Upper lobe of left lung (tissue), 6 donors: ENCODE results near the gene TIMM23. TPM values are rescaled to one million over a fixed set of nuclear protein-coding genes. Genes with fewer than 3 reads are reported as not detected.
A peak's percentile ranks its signal among the peaks of the same experiment; 100 is the strongest.

Experiments
- ATAC-seq, 2 donors: fragments of 200-7000 bp; cut with Tn5 transposase; one replicate each; pipeline ENCODE4 v1.9.1; 2022; ENCODE audit warnings: mild to moderate bottlenecking in 2 of 2, moderate library complexity in 2 of 2; ENCODE audit not compliant: low FRiP score in 2 of 2
- DNase-seq, 2 donors: peaks; one replicate each; pipeline ENCODE4 v3.0.0-alpha.2; 2019 to 2020
- H3K27ac ChIP-seq, 4 donors: fragments of 200-600 bp; sonication (generic); one replicate each; pipeline ENCODE4 v1.5.1; 2016 to 2019
- H3K27me3 ChIP-seq, 4 donors: fragments of 200-600 bp; sonication (generic); one replicate each; pipeline ENCODE4 v1.5.1; 2017 to 2019
- H3K36me3 ChIP-seq, 4 donors: fragments of 200-600 bp; sonication (generic); one replicate each; pipeline ENCODE4 v1.5.1; 2016 to 2019
- H3K4me1 ChIP-seq, 4 donors: fragments of 200-600 bp; sonication (generic); one replicate each; pipeline ENCODE4 v1.5.1; 2018 to 2019
- H3K4me3 ChIP-seq, 4 donors: fragments of 200-600 bp; sonication (generic); one replicate each; pipeline ENCODE4 v1.5.1; 2017 to 2019; ENCODE audit warnings: mild to moderate bottlenecking in 2 of 4, moderate library complexity in 1 of 4
- H3K9me3 ChIP-seq, 4 donors: fragments of 200-600 bp; sonication (generic); one replicate each; pipeline ENCODE4 v1.5.1; 2018 to 2019
- CTCF ChIP-seq, 6 experiments: fragments of 450-650 bp in 4 of 6; fragments of 200-600 bp in 2 of 6; sonication (generic) in 2 of 6; IDR thresholded peaks; one replicate each; pipeline ENCODE4 v1.5.1; 2016 to 2019; ENCODE audit warnings: antibody characterized with exemption in 6 of 6
- EP300 ChIP-seq, 4 donors: sonication (generic); formaldehyde crosslinking; IDR thresholded peaks; one replicate each; pipeline ENCODE4 v1.5.1; 2017; ENCODE audit warnings: antibody characterized with exemption in 4 of 4, control low read depth in 2 of 4
- POLR2A ChIP-seq, 4 donors: fragments of 450-650 bp; IDR thresholded peaks; one replicate each; pipeline ENCODE4 v1.5.1; 2016 to 2017; ENCODE audit warnings: antibody characterized with exemption in 4 of 4, mild to moderate bottlenecking in 2 of 4
- POLR2AphosphoS5 ChIP-seq, 2 donors: sonication (generic); formaldehyde crosslinking; IDR thresholded peaks; one replicate each; pipeline ENCODE4 v1.5.1; 2017; ENCODE audit warnings: antibody characterized with exemption in 2 of 2
- WGBS, 2 donors: methylation state at CpG; one replicate each; pipeline ENCODE4 v1.1.5; 2017 to 2018; 5-methylcytosine and 5-hydroxymethylcytosine counted together
- total RNA-seq, 6 donors: library from RNA; depleted of rRNA in 4 of 6; stranded (reverse); fragments of >200 nt in 4 of 6; gene quantifications; one replicate each; pipeline versions ENCODE4 v1.1.0 to v1.2.1, GENCODE V29; 2016 to 2021
- donor health status: DM: no; HTN: no; CAD: no; lungs with moderate emphysema.
- donor health status: DM: no; HTN: yes; CAD: no; lungs with severe emphysema.

Gene TIMM23
- total RNA-seq, 6 donors from 2014 or later, result 15.8 to 57.6 (median 36.1) TPM

- TF ChIP-seq POLR2AphosphoS5 (IDR thresholded peaks at IDR 0.05) (no peak), EP300 (IDR thresholded peaks at IDR 0.05) (no peak), CTCF (IDR thresholded peaks at IDR 0.05) (no peak), POLR2A (IDR thresholded peaks at IDR 0.05) (no peak)
- H3K36me3 ChIP-seq, result peaks cover 12 to 37% (median 20%) of the 10 kb centered on the region in 4 donors
- no peaks in the 10 kb centered on the region for H3K9me3 ChIP-seq
- WGBS, 2 donors, result 75 to 84% methylated on average over 2 of the region's 2 CpGs
- DNase-seq, result no peak
- H3K4me3 ChIP-seq, result no peak overlapping the region
- H3K4me1 ChIP-seq, result peaks cover 38 to 61% (median 50%) of the 10 kb centered on the region in 4 donors
- H3K27me3 ChIP-seq, result no peaks in the 10 kb centered on the region
- ATAC-seq, result no peak
- peak overlapping the region; percentile 50 to 94 (median 84) for H3K27ac ChIP-seq
Measured at GRCh38 chr10:46017733-46018132, 45.4 kb downstream of the TIMM23 start.

- peaks cover 40 to 69% (median 52%) of the 10 kb centered on the region in 4 donors for H3K4me1 ChIP-seq
- H3K27ac ChIP-seq, result peak overlapping the region; percentile 50 to 94 (median 84)
- no peak for ATAC-seq
Measured at GRCh38 chr10:46018453-46019176, 46.3 kb downstream of the TIMM23 start.

DNA sequence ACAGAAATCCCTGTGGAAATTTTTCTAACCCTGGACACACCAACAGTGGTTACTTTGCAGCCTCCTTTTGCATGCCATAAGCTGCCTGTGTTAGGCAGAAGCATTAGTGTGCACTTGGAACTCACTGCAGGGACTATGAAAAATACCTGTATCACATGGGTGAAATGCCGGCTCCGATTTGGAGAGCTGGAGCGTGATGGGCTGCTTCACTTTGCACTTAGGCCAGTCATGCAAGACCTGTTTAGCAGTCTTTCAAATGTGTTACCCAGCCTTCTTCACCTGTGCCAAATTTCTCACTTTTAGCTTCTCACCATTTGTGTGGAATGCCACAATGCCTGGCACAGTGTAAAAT lies 46.9 kb downstream of the TIMM23 start:
- Histone ChIP-seq H3K27ac (peak overlapping the region; percentile 50 to 94 (median 84)), H3K4me1 (peaks cover 44 to 74% (median 56%) of the 10 kb centered on the region in 4 donors), H3K36me3 (peaks cover 3 to 23% (median 10%) of the 10 kb centered on the region in 4 donors), H3K4me3 (peak overlapping the region in 1 of 4 donors; percentile 19), H3K27me3 (no peaks in the 10 kb centered on the region), H3K9me3 (no peaks in the 10 kb centered on the region)
- TF ChIP-seq POLR2AphosphoS5 (IDR thresholded peaks at IDR 0.05) (no peak), CTCF (IDR thresholded peaks at IDR 0.05) (no peak), EP300 (IDR thresholded peaks at IDR 0.05) (no peak), POLR2A (IDR thresholded peaks at IDR 0.05) (no peak)
- peak in 1 of 2 donors; percentile 10 for ATAC-seq
- peak in 1 of 2 donors; percentile 67 for DNase-seq
- 52 to 85% methylated on average over 3 of the region's 3 CpGs for WGBS, 2 donors

More at GRCh38 chr10:46018453-46019176, 46.3 kb downstream of the TIMM23 start:
- Histone ChIP-seq H3K27me3 (no peaks in the 10 kb centered on the region), H3K4me3 (peak overlapping the region in 1 of 4 donors; percentile 19), H3K36me3 (peaks cover 7 to 28% (median 14%) of the 10 kb centered on the region in 4 donors), H3K9me3 (no peaks in the 10 kb centered on the region)
- no peak for TF ChIP-seq POLR2AphosphoS5 (IDR thresholded peaks at IDR 0.05)
- no peak for TF ChIP-seq POLR2A (IDR thresholded peaks at IDR 0.05)
- DNase-seq, result no peak
- 29 to 36% methylated on average over 2 of the region's 2 CpGs for WGBS, 2 donors

GRCh38 chr10:46019569-46020343 lies 47.5 kb downstream of the TIMM23 start:
- 42 to 52% methylated on average over 7 of the region's 7 CpGs for WGBS, 2 donors
- H3K4me1 ChIP-seq, result peaks cover 49 to 80% (median 60%) of the 10 kb centered on the region in 4 donors
- DNase-seq, result peak in 1 of 2 donors; percentile 59

DNA sequence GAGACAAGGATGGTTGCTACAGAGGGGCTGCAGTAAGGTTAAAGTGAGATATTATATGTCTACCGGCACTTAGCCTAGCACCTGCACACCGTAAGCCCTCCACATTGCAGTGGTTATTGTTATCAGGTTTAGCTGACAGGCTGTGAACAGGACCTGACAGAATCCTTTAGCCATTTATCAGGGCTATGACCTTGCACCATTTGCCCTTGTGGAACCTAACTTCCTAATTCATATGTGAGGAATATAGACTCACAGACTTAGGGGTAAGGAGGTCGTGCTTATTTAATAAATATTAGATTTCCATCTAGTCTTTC lies 48.0 kb downstream of the TIMM23 start:
- Histone ChIP-seq H3K27ac (peak overlapping the region; percentile 50 to 94 (median 84)), H3K9me3 (no peaks in the 10 kb centered on the region), H3K36me3 (peaks cover 0 to 11% (median 4%) of the 10 kb centered on the region in 4 donors), H3K4me3 (peak overlapping the region in 2 of 4 donors; percentile 5 to 19), H3K4me1 (peaks cover 54 to 86% (median 65%) of the 10 kb centered on the region in 4 donors), H3K27me3 (no peaks in the 10 kb centered on the region)
- no peak for DNase-seq
- 55 to 74% methylated on average over 3 of the region's 3 CpGs for WGBS, 2 donors
- TF ChIP-seq POLR2A (IDR thresholded peaks at IDR 0.05) (no peak), CTCF (IDR thresholded peaks at IDR 0.05) (no peak), POLR2AphosphoS5 (IDR thresholded peaks at IDR 0.05) (no peak), EP300 (IDR thresholded peaks at IDR 0.05) (no peak)
- ATAC-seq, result no peak

More at GRCh38 chr10:46019569-46020343, 47.5 kb downstream of the TIMM23 start:
- Histone ChIP-seq H3K36me3 (peaks cover 0 to 17% (median 4%) of the 10 kb centered on the region in 4 donors), H3K27ac (peak overlapping the region; percentile 50 to 94 (median 84)), H3K4me3 (peak overlapping the region in 2 of 4 donors; percentile 5 to 19), H3K27me3 (no peaks in the 10 kb centered on the region), H3K9me3 (no peaks in the 10 kb centered on the region)
- TF ChIP-seq POLR2AphosphoS5 (IDR thresholded peaks at IDR 0.05) (no peak), POLR2A (IDR thresholded peaks at IDR 0.05) (peak in 1 of 4 donors; percentile 48), EP300 (IDR thresholded peaks at IDR 0.05) (no peak)
- peak in 1 of 2 donors; percentile 37 for ATAC-seq
